HG03045 (cell line): Measurements from ENCODE around the gene GIMAP8.
"Not testable (repeated sequence)": the region's sequence is repeated elsewhere in the genome, so short reads cannot be mapped to it uniquely, and the experiment has no call there.

Experiments used
- ATAC-seq: cut with Tn5 transposase; IDR thresholded peaks from one replicate; pipeline ENCODE4 v1.9.1; 2021; ENCODE audit warnings: mild to moderate bottlenecking, moderate library complexity; ENCODE audit not compliant: unreplicated experiment

GIMAP8 gene

DNA sequence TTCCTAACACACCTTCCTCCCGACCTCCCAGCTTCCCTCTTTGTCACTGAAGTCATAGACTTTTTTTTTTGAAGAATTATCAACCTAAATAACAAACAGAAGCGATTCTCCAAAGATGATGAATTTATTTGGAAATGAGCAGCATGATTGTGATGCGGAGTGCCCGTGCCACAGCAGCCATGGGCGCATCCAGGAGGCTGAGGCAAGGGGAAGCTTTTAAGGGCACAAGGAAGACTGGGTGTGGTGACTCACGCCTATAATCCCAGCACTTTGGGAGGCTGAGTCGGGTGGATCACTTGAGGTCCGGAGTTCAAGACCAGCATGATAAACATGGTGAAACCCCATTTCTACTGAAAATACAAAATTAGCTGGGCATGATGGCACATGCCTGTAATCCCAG is 16.2 kb upstream of the GIMAP8 start:
- no peak for ATAC-seq

DNA sequence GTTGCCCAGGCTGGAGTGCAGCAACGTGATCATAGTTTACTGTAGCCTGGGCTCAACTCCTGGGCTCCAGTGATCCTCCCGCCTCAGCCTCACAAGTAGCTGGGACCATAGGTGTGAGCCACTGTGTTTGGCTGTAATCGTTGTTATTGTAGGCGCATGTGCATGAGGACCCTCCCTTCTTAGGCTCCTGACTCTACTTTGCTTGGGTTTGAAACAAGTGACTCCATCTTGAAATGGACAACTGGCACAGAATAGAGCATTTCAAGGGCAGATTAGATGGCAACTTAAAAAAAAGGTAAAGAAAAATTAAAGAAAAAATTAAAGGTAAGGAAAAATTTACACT is 15.4 kb upstream of the GIMAP8 start:
- ATAC-seq: no peak

GRCh38 chr7:150435390-150436073 is 14.9 kb upstream of the GIMAP8 start:
- ATAC-seq: peak; percentile 97

GRCh38 chr7:150439967-150440366 is 10.5 kb upstream of the GIMAP8 start:
- ATAC-seq: no peak

DNA sequence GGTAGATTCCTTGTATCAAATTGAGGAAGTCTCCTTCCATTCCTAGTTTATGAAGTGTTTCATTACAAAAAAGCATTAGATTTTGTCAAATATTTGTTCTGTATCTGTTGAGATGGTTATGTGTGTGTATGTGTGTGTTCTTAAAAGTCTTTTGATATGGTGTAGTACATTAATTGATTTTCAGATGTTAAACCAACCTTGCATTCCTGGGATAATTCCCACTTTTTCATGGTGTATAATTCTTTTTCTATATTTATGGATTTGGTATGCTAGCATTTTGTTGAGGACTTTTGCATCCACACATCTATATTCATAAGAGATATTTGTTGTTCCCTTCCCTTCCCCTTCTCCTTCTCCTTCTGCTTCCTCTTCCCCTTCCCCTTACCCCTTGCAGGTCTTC is 8.9 kb upstream of the GIMAP8 start:
- ATAC-seq: no peak

GRCh38 chr7:150442811-150443210 is 7.6 kb upstream of the GIMAP8 start:
- no peak for ATAC-seq

DNA sequence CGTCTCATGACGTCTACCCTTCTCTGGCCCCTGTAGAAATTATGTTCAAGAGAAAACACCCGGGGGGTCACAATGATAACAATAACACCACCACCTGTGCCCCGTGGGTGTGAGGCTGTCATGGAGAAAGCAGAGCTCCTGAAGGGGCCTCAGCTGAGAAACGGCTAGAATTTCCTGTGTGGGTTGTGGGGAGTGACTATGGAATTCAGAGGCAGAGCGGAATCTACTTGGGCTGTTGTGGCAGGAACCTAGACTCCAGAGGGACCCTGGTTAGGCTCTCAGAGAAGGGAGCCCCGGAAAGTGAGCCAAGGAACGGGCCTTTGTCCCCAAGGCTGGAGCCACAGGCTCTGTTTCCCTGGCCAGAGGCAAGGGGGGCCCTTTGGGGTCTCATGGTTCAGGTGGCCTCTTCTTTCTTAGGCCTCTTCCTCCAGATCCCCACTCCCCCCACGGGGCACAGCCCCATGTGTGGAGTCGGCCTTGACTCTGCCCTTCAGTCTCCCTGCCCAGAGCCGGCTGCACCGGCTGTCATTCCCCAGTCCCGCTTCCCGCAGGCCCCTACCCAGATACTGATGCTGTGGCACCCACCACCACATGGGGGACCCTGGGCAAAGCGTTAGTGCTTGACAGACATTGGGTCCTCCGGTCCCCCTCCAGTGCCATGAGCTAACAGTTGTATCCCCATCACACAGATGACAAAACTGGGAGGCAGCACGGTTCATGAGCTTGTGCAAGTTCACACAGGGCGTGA is 6.5 kb upstream of the GIMAP8 start:
- ATAC-seq: no peak

GRCh38 chr7:150444674-150445365 is 5.6 kb upstream of the GIMAP8 start:
- ATAC-seq: no peak

GRCh38 chr7:150446288-150446938 is 4.0 kb upstream of the GIMAP8 start:
- no peak for ATAC-seq

GRCh38 chr7:150447966-150448788 is 2.3 kb upstream of the GIMAP8 start:
- ATAC-seq: peak; percentile 19

- peak; percentile 74 for ATAC-seq
Observed at GRCh38 chr7:150448789-150449147, 1.7 kb upstream of the GIMAP8 start.

- no peak for ATAC-seq
Observed at GRCh38 chr7:150449206-150449952, 1.1 kb upstream of the GIMAP8 start.

GRCh38 chr7:150451097-150451793 is 815 bp downstream of the GIMAP8 start:
- ATAC-seq: no peak

DNA sequence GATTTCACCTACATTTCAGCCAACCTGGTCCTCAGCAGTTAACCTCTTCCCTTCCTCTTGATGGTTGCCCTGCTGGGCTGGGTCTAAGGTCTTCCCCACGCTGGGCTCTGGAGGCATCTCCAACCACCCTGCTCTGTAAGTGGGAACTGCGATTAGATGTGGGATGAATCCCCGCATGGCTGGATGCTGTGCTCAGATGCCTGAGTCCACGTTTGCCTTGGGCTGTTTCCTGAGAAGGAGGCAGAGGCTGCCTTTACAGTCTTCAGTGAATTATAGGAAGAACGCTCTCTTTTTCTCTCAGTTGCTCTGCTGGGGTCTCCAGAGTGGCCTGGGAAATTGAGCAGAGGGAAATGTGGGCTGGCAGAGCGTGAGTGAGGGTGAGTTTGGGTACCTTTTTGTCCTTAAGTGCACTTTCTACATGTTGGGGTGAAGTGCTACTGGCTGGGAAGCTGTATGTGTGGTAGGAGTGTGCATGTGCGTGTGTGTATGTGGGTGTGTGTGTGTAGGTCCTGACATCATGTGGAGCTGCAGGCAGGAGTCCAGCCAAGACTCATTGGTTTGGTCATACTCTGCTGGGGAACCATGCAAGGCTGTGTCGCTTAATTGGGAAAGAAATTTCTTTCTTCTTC is 1.5 kb downstream of the GIMAP8 start:
- no peak for ATAC-seq

DNA sequence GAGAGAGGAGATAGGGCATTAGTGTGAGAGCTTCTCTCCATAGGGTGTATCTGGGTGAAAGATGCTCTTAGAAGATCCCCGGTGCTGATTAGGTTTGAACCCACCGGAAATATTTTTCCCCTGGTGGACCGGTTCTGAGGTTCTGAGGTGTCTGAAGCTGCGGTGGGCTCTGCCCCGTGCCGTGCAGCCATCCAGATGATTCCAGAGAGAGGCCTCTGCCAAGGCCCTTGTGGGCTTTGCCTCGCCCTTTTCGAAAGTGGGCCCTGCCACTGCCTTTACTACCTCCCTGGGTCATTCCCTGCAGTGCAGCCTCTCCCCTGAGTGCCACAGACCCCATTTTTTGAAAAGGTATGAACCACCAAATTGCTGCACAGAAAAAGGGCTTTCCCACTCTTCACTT is 2.8 kb downstream of the GIMAP8 start:
- no peak for ATAC-seq

DNA sequence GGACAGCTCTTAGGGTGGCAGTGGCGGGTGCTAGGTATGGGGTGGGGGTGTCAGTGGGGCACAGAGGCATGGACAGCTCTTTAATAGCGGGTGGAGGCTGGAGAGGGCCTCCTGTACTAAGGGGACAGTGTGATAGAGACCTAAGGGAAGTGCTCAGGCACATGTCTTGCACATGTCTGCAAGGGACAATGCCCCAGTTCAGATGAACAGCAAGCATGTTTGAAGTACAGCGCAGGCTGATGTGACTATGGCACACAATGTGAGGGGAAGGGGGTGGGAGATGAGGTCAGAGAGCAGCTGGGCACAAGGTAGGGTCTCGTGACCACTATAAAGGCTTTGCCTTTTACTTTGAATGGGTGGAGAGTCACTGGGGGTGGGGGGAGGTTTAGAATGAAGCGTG is 3.5 kb downstream of the GIMAP8 start:
- ATAC-seq: no peak

GRCh38 chr7:150457064-150457463 is 6.6 kb downstream of the GIMAP8 start:
- not testable (repeated sequence) for ATAC-seq

- no peak for ATAC-seq
Observed at GRCh38 chr7:150458235-150458634, 7.8 kb downstream of the GIMAP8 start.

- ATAC-seq: no peak
Observed at GRCh38 chr7:150458756-150459155, 8.3 kb downstream of the GIMAP8 start.
